HCT116 (cell line): ENCODE measurements around the gene NT5C1A. TPM values are rescaled to one million over a fixed set of nuclear protein-coding genes. Genes with fewer than 3 reads are reported as not detected.

ENCODE experiments used
- ATAC-seq: fragments of 200-7000 bp; cut with Tn5 transposase; 2 replicates; pipeline ENCODE4 v1.9.1; 2020; ENCODE audit warnings: mild to moderate bottlenecking, moderate library complexity
- BruUV-seq: library from RNA; stranded (reverse); fragments of 400-500 nt; replicated peaks from 2 replicates; lab custom pipeline; 2021; lab: Mats Ljungman, UMichigan
- CTCF ChIA-PET: fragments of 300-600 bp; sonication (Branson Sonifier 250); formaldehyde crosslinking; loops from one replicate; lab custom pipeline; 2021; ENCODE audit warnings: antibody characterized with exemption; lab: Charles Lee
- POLR2A ChIA-PET: fragments of 300-600, 350-600 bp; sonication (Branson Sonifier 250); formaldehyde crosslinking; loops from one replicate; lab custom pipeline; 2021; ENCODE audit warnings: antibody characterized with exemption; lab: Charles Lee
- RAD21 ChIA-PET, 2 experiments: fragments of 300-600 bp; sonication (Branson Sonifier 250); formaldehyde crosslinking; loops; one replicate each; lab custom pipeline; 2023; ENCODE audit warnings: low total read pairs in 2 of 2; ENCODE audit not compliant: uncharacterized antibody in 2 of 2, unreplicated experiment in 2 of 2, low non-redundant PET in 1 of 2; lab: Charles Lee
- DNase-seq: peaks from one replicate; pipeline ENCODE4 v3.0.0-alpha.2; 2010; ENCODE audit warnings: low read depth, low spot score
- H2AFZ ChIP-seq: fragments of 200-600 bp; shearing (Covaris generic), sonication (generic); 2 replicates; pipeline ENCODE4 v1.6.1; 2017; ENCODE audit warnings: low read depth, mixed run types, mixed read lengths, antibody characterized with exemption, low read length; ENCODE audit not compliant: poor library complexity, severe bottlenecking
- H3K27ac ChIP-seq: 2 replicates; pipeline ENCODE4 v1.5.1; 2012; ENCODE audit warnings: low read depth, low read length
- H3K27me3 ChIP-seq: fragments of 200-600 bp; sonication (generic); 2 replicates; pipeline ENCODE4 v1.6.1; 2016; ENCODE audit warnings: mixed run types, low read length, mixed read lengths; ENCODE audit not compliant: insufficient read depth
- H3K36me3 ChIP-seq, 2 experiments: fragments of 200-500 bp in 1 of 2; fragments of 200-600 bp in 1 of 2; sonication (Bioruptor generic) in 1 of 2; sonication (generic) in 1 of 2; 2 replicates each; pipeline versions ENCODE4 v1.5.1 to v1.6.1; 2014 to 2016; ENCODE audit warnings: low read length in 2 of 2, inconsistent platforms in 1 of 2, mixed read lengths in 1 of 2, mixed run types in 1 of 2; ENCODE audit not compliant: insufficient read depth in 2 of 2, control insufficient read depth in 1 of 2
- H3K4me1 ChIP-seq, 2 experiments: fragments of 200-600 bp in 1 of 2; sonication (generic) in 1 of 2; 2 replicates each; pipeline versions ENCODE4 v1.5.1 to v1.6.1; 2012 to 2017; ENCODE audit warnings: low read length in 2 of 2, inconsistent platforms in 1 of 2, mild to moderate bottlenecking in 1 of 2, mixed read lengths in 1 of 2, mixed run types in 1 of 2, moderate library complexity in 1 of 2; ENCODE audit not compliant: insufficient read depth in 2 of 2, control insufficient read depth in 1 of 2
- H3K4me2 ChIP-seq: fragments of 200-600 bp; sonication (generic); 2 replicates; pipeline ENCODE4 v1.6.1; 2017; ENCODE audit warnings: mixed run types, low read length, mixed read lengths
- H3K4me3 ChIP-seq, 2 experiments: fragments of 200-600 bp in 1 of 2; sonication (generic) in 1 of 2; replicated peaks in 1 of 2; 2 replicates each; pipeline ENCODE4 v1.5.1; 2011 to 2016; ENCODE audit warnings: low read length in 2 of 2, control low read depth in 1 of 2, low read depth in 1 of 2, mild to moderate bottlenecking in 1 of 2, mixed read lengths in 1 of 2, mixed run types in 1 of 2
- H3K79me2 ChIP-seq: fragments of 200-600 bp; sonication (generic); 2 replicates; pipeline ENCODE4 v1.6.1; 2017; ENCODE audit warnings: mild to moderate bottlenecking, mixed run types, low read length, moderate library complexity, mixed read lengths; ENCODE audit not compliant: insufficient read depth
- H3K9ac ChIP-seq: fragments of 200-600 bp; sonication (generic); 2 replicates; pipeline ENCODE4 v1.6.1; 2016; ENCODE audit warnings: low read length, mixed read lengths
- H3K9me2 ChIP-seq: fragments of 200-600 bp; sonication (generic), shearing (Covaris generic); 2 replicates; pipeline ENCODE4 v1.6.1; 2017; ENCODE audit warnings: mixed run types, mild to moderate bottlenecking, moderate library complexity; ENCODE audit not compliant: insufficient read depth
- H3K9me3 ChIP-seq, 2 experiments: fragments of 200-500 bp in 1 of 2; fragments of 200-600 bp in 1 of 2; sonication (Bioruptor generic) in 1 of 2; sonication (generic) in 1 of 2; 2 replicates each; pipeline ENCODE4 v1.6.1; 2014 to 2017; ENCODE audit warnings: low read length in 2 of 2, mixed read lengths in 2 of 2, inconsistent platforms in 1 of 2, low read depth in 1 of 2, mild to moderate bottlenecking in 1 of 2, mixed run types in 1 of 2, moderate library complexity in 1 of 2; ENCODE audit not compliant: control insufficient read depth in 1 of 2, insufficient read depth in 1 of 2
- H4K20me1 ChIP-seq: fragments of 200-600 bp; sonication (generic), shearing (Covaris generic); 2 replicates; pipeline ENCODE4 v1.6.1; 2017; ENCODE audit warnings: mixed run types, mild to moderate bottlenecking, moderate library complexity; ENCODE audit not compliant: insufficient read depth
- CTCF ChIP-seq, 3 experiments: fragments of 200-600 bp in 1 of 3; sonication (generic) in 1 of 3; IDR thresholded peaks in 2 of 3; conservative IDR thresholded peaks in 1 of 3; 2 replicates each; pipeline ENCODE4 v1.5.1; 2012 to 2017; ENCODE audit warnings: low read depth in 2 of 3, low read length in 2 of 3, antibody characterized with exemption in 1 of 3, borderline replicate concordance in 1 of 3, control low read depth in 1 of 3, mild to moderate bottlenecking in 1 of 3, mixed read lengths in 1 of 3, mixed run types in 1 of 3, moderate library complexity in 1 of 3; ENCODE audit not compliant: insufficient read depth in 1 of 3
- ELF1 ChIP-seq: IDR thresholded peaks from 2 replicates; pipeline ENCODE4 v1.6.1; 2012; ENCODE audit warnings: low read depth, borderline replicate concordance
- POLR2A ChIP-seq: IDR thresholded peaks from 2 replicates; pipeline ENCODE4 v1.7.0; 2011; ENCODE audit warnings: borderline replicate concordance; ENCODE audit not compliant: insufficient read depth, insufficient read length; ENCODE audit errors: extremely low read depth
- RAD21 ChIP-seq: IDR thresholded peaks from 2 replicates; pipeline ENCODE4 v1.6.1; 2012; ENCODE audit warnings: low read depth, mild to moderate bottlenecking
- SIN3A ChIP-seq: IDR thresholded peaks from 2 replicates; pipeline ENCODE4 v1.6.1; 2012; ENCODE audit warnings: low read depth
- SP1 ChIP-seq: IDR thresholded peaks from 2 replicates; pipeline ENCODE4 v1.6.1; 2012; ENCODE audit warnings: low read depth
- ZFX ChIP-seq: fragments of 450-650 bp; IDR thresholded peaks from 2 replicates; pipeline ENCODE4 v1.6.1; 2017
- ZNF274 ChIP-seq: fragments of 200-500 bp; sonication (Bioruptor generic); IDR thresholded peaks from 2 replicates; pipeline ENCODE4 v1.6.1; 2014; ENCODE audit warnings: mild to moderate bottlenecking, low read depth, low read length, inconsistent platforms
- intact Hi-C: fragments of 100-400 bp; cut with micrococcal nuclease; formaldehyde crosslinking; loops from 2 replicates; pipeline ENCODE4 v1.10.0; 2022
- total RNA-seq: library from RNA; stranded (reverse); gene quantifications from one replicate; pipeline ENCODE4 v1.2.1, GENCODE V29; 2021; ENCODE audit not compliant: unreplicated experiment
- TF ChIP-seq, protein P1 (sequence below): IDR thresholded peaks from 2 replicates; pipeline ENCODE4 v1.6.1; 2012
- TF ChIP-seq, protein P2 (sequence below): IDR thresholded peaks from 2 replicates; pipeline ENCODE4 v1.6.1; 2012; ENCODE audit warnings: low read depth

Gene NT5C1A
- total RNA-seq, 1 experiment from 2014 or later = not detected

GRCh38 chr1:39720094-39720999 lies 48.4 kb upstream of the NT5C1A start (continued):
- TF ChIP-seq POLR2A (no peak), ZFX (no peak), ELF1 (no peak), ZNF274 (no peak), RAD21 (peak; percentile 85), CTCF (IDR thresholded peaks at IDR 0.05 in 2 of 3, conservative IDR thresholded peaks at IDR 0.05 in 1 of 3; ENCODE audit: borderline replicate concordance in 1 of 3, insufficient read depth in 1 of 3, low read depth in 2 of 3, low read length in 2 of 3) (peak; percentile 37 to 80 (median 70); a peak in 5 of 6 replicates)
- TF ChIP-seq, protein P1, sequence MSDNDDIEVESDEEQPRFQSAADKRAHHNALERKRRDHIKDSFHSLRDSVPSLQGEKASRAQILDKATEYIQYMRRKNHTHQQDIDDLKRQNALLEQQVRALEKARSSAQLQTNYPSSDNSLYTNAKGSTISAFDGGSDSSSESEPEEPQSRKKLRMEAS = no peak

DNA sequence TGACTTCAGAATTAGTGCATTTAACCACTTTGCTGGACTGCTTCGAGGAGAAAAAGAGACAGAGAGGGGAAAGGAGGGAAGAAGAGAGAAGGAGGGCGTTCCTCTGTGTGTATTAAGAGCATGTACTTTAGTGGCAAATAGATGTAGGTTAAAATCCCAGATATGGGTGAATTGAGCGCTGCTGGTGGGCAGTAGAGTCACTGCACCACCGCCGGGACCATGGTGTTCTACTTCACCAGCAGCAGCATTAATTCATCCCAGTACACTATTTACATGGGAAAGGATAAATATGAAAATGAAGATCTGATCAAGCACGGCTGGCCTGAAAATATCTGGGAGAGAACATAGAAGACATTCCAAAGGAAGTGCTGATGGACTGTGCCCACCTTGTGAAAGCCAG lies 45.9 kb upstream of the NT5C1A start:
- no peaks in the 10 kb centered on the region for H3K9me2 ChIP-seq
- intact Hi-C loops = no loop called here
- ChIA-PET RAD21 (no interaction called here), POLR2A (no interaction called here), CTCF (interaction anchor here (1.0 to 4.6 kb wide), 2 partner anchors 111 to 619 kb away, joined by 3 to 29 read pairs; no protein-coding TSS in a partner anchor)
- peaks cover 0 to 3% of the 10 kb centered on the region in 2 experiments; a peak in 1 of 4 replicates for H3K4me1 ChIP-seq
- no peak for DNase-seq
- H4K20me1 ChIP-seq = no peaks in the 10 kb centered on the region
- no peaks in the 10 kb centered on the region for H3K9me3 ChIP-seq
- no peak overlapping the region for H3K4me2 ChIP-seq
- no peak overlapping the region for H3K27ac ChIP-seq
- TF ChIP-seq ELF1 (no peak), SIN3A (no peak), CTCF (IDR thresholded peaks at IDR 0.05 in 2 of 3, conservative IDR thresholded peaks at IDR 0.05 in 1 of 3; ENCODE audit: borderline replicate concordance in 1 of 3, insufficient read depth in 1 of 3, low read depth in 2 of 3, low read length in 2 of 3) (0 out of 6 replicates have a peak, but pooled peaks of 1 of the 3 experiments have one; percentile 6), SP1 (no peak)
- TF ChIP-seq, protein P2, sequence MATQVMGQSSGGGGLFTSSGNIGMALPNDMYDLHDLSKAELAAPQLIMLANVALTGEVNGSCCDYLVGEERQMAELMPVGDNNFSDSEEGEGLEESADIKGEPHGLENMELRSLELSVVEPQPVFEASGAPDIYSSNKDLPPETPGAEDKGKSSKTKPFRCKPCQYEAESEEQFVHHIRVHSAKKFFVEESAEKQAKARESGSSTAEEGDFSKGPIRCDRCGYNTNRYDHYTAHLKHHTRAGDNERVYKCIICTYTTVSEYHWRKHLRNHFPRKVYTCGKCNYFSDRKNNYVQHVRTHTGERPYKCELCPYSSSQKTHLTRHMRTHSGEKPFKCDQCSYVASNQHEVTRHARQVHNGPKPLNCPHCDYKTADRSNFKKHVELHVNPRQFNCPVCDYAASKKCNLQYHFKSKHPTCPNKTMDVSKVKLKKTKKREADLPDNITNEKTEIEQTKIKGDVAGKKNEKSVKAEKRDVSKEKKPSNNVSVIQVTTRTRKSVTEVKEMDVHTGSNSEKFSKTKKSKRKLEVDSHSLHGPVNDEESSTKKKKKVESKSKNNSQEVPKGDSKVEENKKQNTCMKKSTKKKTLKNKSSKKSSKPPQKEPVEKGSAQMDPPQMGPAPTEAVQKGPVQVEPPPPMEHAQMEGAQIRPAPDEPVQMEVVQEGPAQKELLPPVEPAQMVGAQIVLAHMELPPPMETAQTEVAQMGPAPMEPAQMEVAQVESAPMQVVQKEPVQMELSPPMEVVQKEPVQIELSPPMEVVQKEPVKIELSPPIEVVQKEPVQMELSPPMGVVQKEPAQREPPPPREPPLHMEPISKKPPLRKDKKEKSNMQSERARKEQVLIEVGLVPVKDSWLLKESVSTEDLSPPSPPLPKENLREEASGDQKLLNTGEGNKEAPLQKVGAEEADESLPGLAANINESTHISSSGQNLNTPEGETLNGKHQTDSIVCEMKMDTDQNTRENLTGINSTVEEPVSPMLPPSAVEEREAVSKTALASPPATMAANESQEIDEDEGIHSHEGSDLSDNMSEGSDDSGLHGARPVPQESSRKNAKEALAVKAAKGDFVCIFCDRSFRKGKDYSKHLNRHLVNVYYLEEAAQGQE = no peak
- H3K9ac ChIP-seq = no peak overlapping the region
- peak; percentile 63 for ATAC-seq
- BruUV-seq = no TSS peak
- H3K36me3 ChIP-seq = no peaks in the 10 kb centered on the region
- no peak overlapping the region for H2AFZ ChIP-seq
- H3K79me2 ChIP-seq = no peaks in the 10 kb centered on the region
- no peak overlapping the region for H3K4me3 ChIP-seq
- peaks cover 4% of the 10 kb centered on the region; the same call in 1 of the 2 replicates for H3K27me3 ChIP-seq
